Hematopoietic multipotent progenitor cell treated with erythropoietin and hydrocortisone succinate and interleukin-3 and kit ligand, for 4 days (in vitro differentiated cells): ENCODE results near the gene CACNA2D1.

ENCODE experiments used
- DNase-seq: peaks from one replicate; pipeline ENCODE4 v3.0.0-alpha.2; 2015

Gene CACNA2D1

GRCh38 chr7:82211333-82211732, 232.2 kb downstream of the CACNA2D1 start:
- no peak for DNase-seq

GRCh38 chr7:82210416-82211184, 233.0 kb downstream of the CACNA2D1 start:
- no peak for DNase-seq

- no peak for DNase-seq
Observed at GRCh38 chr7:82209179-82209747, 234.3 kb downstream of the CACNA2D1 start.

GRCh38 chr7:82204694-82205093, 238.9 kb downstream of the CACNA2D1 start:
- DNase-seq: peak; percentile 29

- DNase-seq: no peak
Observed at GRCh38 chr7:82202965-82203364, 240.6 kb downstream of the CACNA2D1 start.

- no peak for DNase-seq
Observed at GRCh38 chr7:82202107-82202506, 241.5 kb downstream of the CACNA2D1 start.

DNA sequence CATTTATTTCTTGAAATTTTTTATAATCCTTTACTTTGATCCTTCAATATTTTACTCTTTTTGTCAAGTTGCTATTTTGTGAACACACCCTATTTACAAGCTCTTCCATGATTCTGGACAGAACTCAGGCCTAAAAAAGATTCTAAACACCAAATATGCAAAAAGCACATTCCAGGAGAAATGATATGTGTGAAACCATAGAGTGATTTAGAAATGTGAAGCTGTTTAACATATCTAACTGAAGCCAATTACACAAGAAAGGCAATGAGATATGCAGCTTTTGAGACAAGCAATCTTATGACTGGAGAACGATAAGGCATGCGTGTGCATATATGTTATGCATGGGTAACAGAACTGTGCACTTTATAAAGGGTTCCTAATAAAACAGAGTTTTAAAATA, 243.0 kb downstream of the CACNA2D1 start:
- no peak for DNase-seq

DNA sequence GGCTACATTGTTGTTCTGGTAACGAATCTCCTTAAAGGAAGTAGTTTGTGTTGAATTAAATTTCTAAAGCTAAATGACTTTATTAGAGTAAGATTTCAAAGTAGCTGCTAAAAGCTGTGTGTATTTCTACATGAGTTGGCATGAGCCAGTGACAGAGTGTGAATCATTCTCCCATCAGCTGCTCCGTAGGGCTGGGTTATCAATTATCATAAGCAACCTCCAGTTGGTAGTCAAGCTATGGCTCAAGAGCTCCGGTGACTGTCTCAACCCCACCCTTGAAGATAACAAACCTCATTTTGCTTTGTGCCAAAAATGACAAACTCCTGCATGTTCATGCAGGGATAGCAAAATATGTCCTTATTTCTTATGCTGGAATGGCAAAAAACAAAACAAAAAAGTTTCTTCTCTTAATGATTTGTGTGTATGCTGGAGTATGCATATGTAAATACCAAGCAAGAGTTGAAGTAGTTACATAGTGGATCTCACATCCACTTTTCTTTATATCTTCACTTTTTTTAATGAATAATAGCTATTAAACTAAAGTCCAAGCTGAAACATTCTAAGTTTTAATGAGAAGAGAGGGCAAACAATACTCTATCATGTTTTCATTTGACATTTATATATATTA, 249.4 kb downstream of the CACNA2D1 start:
- peak; percentile 65 for DNase-seq

GRCh38 chr7:82188636-82189035, 254.9 kb downstream of the CACNA2D1 start:
- no peak for DNase-seq

- DNase-seq: no peak
Observed at GRCh38 chr7:82185443-82185842, 258.1 kb downstream of the CACNA2D1 start.

GRCh38 chr7:82183634-82184033, 259.9 kb downstream of the CACNA2D1 start:
- DNase-seq: peak; percentile 49

- DNase-seq: no peak
Observed at GRCh38 chr7:82179311-82179710, 264.3 kb downstream of the CACNA2D1 start.

DNA sequence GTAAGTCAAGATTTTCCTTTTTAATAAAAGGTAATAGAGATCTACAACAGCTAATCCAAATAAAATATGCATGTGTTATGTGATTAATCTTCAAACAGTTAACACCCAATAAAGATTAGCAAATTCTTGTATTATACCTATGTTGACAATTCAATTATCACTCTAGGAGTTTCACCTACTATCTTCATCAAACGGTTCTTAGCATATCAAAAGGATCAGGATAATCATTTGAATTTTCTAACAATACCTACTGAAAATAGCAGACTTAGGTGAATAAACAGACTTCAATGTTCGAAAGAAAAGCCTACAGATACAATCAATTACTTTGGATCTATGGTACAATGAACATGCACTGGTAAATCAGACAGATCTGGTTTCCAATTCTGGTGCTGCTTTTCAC, 268.3 kb downstream of the CACNA2D1 start:
- no peak for DNase-seq

- peak; percentile 2 for DNase-seq
Observed at GRCh38 chr7:82173400-82174021, 270.1 kb downstream of the CACNA2D1 start.

DNA sequence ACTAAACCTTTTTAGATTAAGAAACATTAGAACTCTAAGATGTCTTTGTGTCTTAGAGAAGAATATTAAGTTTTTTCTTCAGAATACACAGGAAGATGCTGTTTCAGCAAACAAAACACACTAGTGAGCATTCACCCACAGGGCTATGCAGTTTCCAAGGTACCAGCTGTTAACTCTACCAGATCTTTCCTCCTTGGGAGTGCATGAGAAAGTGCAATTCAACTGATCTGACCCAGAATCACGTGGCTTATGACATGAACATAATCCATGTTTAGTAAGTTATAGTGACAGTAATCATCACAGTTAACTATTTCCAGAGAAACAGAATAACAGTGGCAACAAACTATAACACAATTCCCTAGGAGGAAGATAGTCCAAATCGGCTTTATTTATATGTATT, 270.7 kb downstream of the CACNA2D1 start:
- no peak for DNase-seq

GRCh38 chr7:82172017-82172416, 271.6 kb downstream of the CACNA2D1 start:
- DNase-seq: peak; percentile 6

DNA sequence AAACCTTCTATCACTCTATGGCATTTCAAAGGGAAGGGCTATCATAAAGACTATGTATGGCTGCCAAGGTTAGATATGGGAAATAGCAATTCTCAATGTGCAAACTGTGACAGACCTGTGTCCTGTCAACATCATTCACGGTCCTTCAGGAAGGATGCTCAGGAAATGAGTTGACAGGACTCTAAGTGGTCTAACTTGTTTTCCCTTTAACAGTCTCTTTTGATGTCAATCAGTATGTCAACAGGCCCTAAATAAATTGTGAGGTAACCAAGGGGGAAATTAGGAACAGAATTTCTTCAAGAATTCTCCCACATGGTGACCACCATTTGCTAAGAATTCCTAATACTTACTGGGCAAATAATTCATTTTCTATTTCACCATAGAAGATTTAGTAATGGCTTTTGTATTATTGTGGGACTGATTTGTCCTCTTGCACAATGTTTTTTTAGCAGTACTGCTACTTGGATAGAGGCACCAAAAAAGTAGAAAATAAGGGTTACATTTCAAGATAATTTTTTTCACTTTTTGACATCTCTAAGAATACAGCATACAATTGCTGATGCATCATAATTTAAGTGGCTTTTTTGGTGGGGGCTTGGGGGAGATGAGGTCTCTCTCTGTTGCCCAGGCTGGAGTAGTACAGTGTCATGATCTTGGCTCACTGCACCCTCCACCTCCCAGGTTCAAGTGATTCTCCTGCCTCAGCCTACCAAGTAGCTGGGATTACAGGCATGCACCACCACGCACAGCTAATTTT, 275.8 kb downstream of the CACNA2D1 start:
- no peak for DNase-seq

GRCh38 chr7:82166260-82167015, 277.1 kb downstream of the CACNA2D1 start:
- DNase-seq: no peak

DNA sequence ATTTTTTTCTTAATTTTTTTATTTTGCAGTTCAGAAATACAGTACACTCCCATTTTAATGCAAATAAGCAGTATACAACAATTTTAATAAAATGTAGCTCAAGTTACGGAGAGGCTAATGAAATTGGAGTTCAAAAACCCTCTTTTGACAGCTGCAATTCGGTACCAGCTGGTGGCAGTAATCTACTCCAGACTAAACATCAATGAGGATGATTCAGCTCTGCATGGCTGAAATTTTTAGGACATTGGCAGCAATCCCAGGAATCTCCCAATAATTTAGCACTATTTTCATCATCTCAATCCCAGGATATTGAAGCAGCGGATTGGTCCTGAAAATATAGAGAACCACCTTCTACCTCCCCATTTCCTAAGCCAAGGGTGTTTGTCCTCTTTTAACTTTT, 278.8 kb downstream of the CACNA2D1 start:
- DNase-seq: peak; percentile 5

- no peak for DNase-seq
Observed at GRCh38 chr7:82164410-82164809, 279.2 kb downstream of the CACNA2D1 start.

GRCh38 chr7:82163586-82163985, 280.0 kb downstream of the CACNA2D1 start:
- no peak for DNase-seq

- DNase-seq: no peak
Observed at GRCh38 chr7:82162289-82162688, 281.3 kb downstream of the CACNA2D1 start.
